Endodermal cell (in vitro differentiated cells): ENCODE results near the gene OR2J3. TPM values are rescaled to one million over a fixed set of nuclear protein-coding genes. Genes with fewer than 3 reads are reported as not detected.

Experiments
- DNase-seq: peaks from one replicate; pipeline ENCODE4 v3.0.0-alpha.2; 2017
- H3K27ac ChIP-seq: 2 replicates; pipeline ENCODE4 v1.5.1; 2013; ENCODE audit warnings: mild to moderate bottlenecking, low read depth, low read length, moderate library complexity
- H3K27me3 ChIP-seq: 2 replicates; pipeline ENCODE4 v1.6.1; 2013; ENCODE audit warnings: mild to moderate bottlenecking, low read length, moderate library complexity; ENCODE audit not compliant: insufficient read depth, control insufficient read depth, poor library complexity, severe bottlenecking
- H3K36me3 ChIP-seq: 2 replicates; pipeline ENCODE4 v1.7.0; 2013; ENCODE audit warnings: mild to moderate bottlenecking, low read length, moderate library complexity; ENCODE audit not compliant: control insufficient read depth, insufficient read depth
- H3K4me1 ChIP-seq: one replicate; pipeline ENCODE4 v1.7.0; 2013; ENCODE audit warnings: low read length; ENCODE audit not compliant: control insufficient read depth, insufficient read depth
- H3K4me3 ChIP-seq: 2 replicates; pipeline ENCODE4 v1.5.1; 2013; ENCODE audit warnings: mild to moderate bottlenecking, low read length, moderate library complexity
- H3K9ac ChIP-seq: 2 replicates; pipeline ENCODE4 v1.6.1; 2013; ENCODE audit warnings: mild to moderate bottlenecking, low read length, moderate library complexity; ENCODE audit not compliant: poor library complexity, severe bottlenecking; ENCODE audit errors: extremely low read depth
- H3K9me3 ChIP-seq: 2 replicates; pipeline ENCODE4 v1.6.1; 2013; ENCODE audit warnings: mild to moderate bottlenecking, low read length, moderate library complexity; ENCODE audit not compliant: control insufficient read depth
- H3K27ac Mint-ChIP-seq: 2 replicates; pipeline ENCODE4 v1.8.0; 2020; ENCODE audit warnings: mixed read lengths
- H3K27me3 Mint-ChIP-seq: 2 replicates; pipeline ENCODE4 v1.8.0; 2021; ENCODE audit warnings: mild to moderate bottlenecking, mixed read lengths; ENCODE audit not compliant: insufficient read depth
- H3K36me3 Mint-ChIP-seq: 2 replicates; pipeline ENCODE4 v1.8.0; 2020; ENCODE audit warnings: low read depth, mixed read lengths
- H3K4me1 Mint-ChIP-seq: 2 replicates; pipeline ENCODE4 v1.8.0; 2020; ENCODE audit warnings: mixed read lengths
- H3K4me3 Mint-ChIP-seq: 2 replicates; pipeline ENCODE4 v1.8.0; 2020; ENCODE audit warnings: mild to moderate bottlenecking, moderate library complexity, mixed read lengths
- H3K9me3 Mint-ChIP-seq: 2 replicates; pipeline ENCODE4 v1.8.0; 2020; ENCODE audit warnings: mild to moderate bottlenecking, mixed read lengths
- WGBS, 2 experiments: methylation state at CpG; one replicate each; pipeline versions ENCODE4 v1.1.5 to v1.1.7; 2013; ENCODE audit warnings: missing lambda C conversion rate in 2 of 2, mixed read lengths in 1 of 2; ENCODE audit not compliant: insufficient coverage in 1 of 2, insufficient read length in 1 of 2; 5-methylcytosine and 5-hydroxymethylcytosine counted together
- total RNA-seq, 2 donors: library from RNA; stranded (reverse); fragmentation: NEBNext Ultra II Directional in 1 of 2; extraction: Animal tissue kit (Norgen Biotek cat#: 25700) in 1 of 2; gene quantifications; 2 replicates in 1 of 2; 3 replicates in 1 of 2; pipeline ENCODE4 v1.2.1, GENCODE V29; 2021
- TF ChIP-seq, protein P1 (sequence below): fragments of 200-600 bp; sonication (generic); conservative IDR thresholded peaks from 2 replicates; pipeline ENCODE4 v1.5.0; 2021; ENCODE audit warnings: antibody characterized with exemption, mild to moderate bottlenecking

OR2J3 gene
- total RNA-seq, 2 donors from 2014 or later: not detected

DNA sequence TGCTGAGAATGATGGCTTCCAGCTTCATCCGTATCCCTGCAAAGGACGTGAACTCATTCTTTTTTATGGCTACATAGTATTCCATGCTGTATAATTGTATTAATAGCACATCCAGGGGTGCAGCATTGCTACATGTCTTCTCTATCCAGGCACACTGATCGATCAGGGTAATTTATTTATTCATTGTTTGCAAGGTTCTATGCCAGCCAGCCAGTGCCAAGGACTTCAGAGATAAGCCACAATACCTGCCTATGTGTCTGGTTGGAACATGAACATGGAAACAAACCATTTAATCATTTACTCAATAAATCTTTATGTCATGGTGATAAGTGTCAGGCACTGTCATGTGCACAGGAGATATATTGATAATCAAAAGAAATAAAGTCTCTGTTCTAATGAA lies 14.9 kb upstream of the OR2J3 start:
- Histone ChIP-seq H3K27ac (no peak overlapping the region), H3K36me3 (no peaks in the 10 kb centered on the region), H3K4me3 (no peak overlapping the region), H3K27me3 (no peaks in the 10 kb centered on the region), H3K9ac (no peak overlapping the region), H3K4me1 (no peaks in the 10 kb centered on the region), H3K9me3 (no peaks in the 10 kb centered on the region)
- TF ChIP-seq, protein P1, sequence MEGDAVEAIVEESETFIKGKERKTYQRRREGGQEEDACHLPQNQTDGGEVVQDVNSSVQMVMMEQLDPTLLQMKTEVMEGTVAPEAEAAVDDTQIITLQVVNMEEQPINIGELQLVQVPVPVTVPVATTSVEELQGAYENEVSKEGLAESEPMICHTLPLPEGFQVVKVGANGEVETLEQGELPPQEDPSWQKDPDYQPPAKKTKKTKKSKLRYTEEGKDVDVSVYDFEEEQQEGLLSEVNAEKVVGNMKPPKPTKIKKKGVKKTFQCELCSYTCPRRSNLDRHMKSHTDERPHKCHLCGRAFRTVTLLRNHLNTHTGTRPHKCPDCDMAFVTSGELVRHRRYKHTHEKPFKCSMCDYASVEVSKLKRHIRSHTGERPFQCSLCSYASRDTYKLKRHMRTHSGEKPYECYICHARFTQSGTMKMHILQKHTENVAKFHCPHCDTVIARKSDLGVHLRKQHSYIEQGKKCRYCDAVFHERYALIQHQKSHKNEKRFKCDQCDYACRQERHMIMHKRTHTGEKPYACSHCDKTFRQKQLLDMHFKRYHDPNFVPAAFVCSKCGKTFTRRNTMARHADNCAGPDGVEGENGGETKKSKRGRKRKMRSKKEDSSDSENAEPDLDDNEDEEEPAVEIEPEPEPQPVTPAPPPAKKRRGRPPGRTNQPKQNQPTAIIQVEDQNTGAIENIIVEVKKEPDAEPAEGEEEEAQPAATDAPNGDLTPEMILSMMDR: no peak
- Mint-ChIP-seq H3K4me3 (no peak overlapping the region), H3K36me3 (no peaks in the 10 kb centered on the region), H3K4me1 (no peaks in the 10 kb centered on the region), H3K27me3 (no peaks in the 10 kb centered on the region), H3K27ac (no peak overlapping the region), H3K9me3 (no peaks in the 10 kb centered on the region)
- 95 to 100% methylated on average over 1 to 3 of the region's 3 CpGs for WGBS, 2 experiments
- no peak for DNase-seq

GRCh38 chr6:29097803-29098202 lies 10.1 kb upstream of the OR2J3 start:
- H3K27me3 Mint-ChIP-seq: no peaks in the 10 kb centered on the region
- H3K4me1 Mint-ChIP-seq: no peaks in the 10 kb centered on the region
- DNase-seq: no peak
- no peak overlapping the region for H3K27ac Mint-ChIP-seq
- H3K9me3 Mint-ChIP-seq: no peaks in the 10 kb centered on the region
- Histone ChIP-seq H3K4me1 (no peaks in the 10 kb centered on the region), H3K27me3 (no peaks in the 10 kb centered on the region), H3K9me3 (no peaks in the 10 kb centered on the region), H3K4me3 (no peak overlapping the region), H3K27ac (no peak overlapping the region), H3K9ac (no peak overlapping the region), H3K36me3 (no peaks in the 10 kb centered on the region)
- no peaks in the 10 kb centered on the region for H3K36me3 Mint-ChIP-seq
- TF ChIP-seq, protein P1: no peak
- WGBS, 2 experiments: 100% methylated on average over 1 of the region's 1 CpG; no CpG with 5 or more reads in 1 of the 2 experiments
- no peak overlapping the region for H3K4me3 Mint-ChIP-seq

DNA sequence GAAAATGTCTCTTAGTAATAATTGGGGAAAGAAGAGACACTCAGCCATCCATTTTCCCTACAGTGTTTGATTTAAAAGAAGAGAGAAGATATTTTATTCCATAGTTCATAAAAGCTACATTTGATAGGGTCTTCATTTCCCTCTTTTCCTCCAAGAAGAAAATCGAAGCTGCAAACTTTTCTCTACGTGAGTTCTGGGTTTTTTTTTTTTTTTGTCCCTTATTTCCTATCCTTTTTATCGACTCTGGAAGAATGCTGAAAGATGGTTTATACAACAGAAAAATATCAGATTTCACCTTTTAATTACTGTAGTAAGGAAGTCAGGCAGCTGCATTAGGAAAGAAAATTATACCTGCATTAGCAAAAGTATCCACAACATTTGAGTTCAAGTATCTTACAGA lies 8.7 kb upstream of the OR2J3 start, which contains the start of gene OR2J1:
TSS of gene OR2J1 (plus strand) at position 301 of the 400 bp plus-strand sequence. CDS start 1,453 bp downstream, outside the sequence.
- Mint-ChIP-seq H3K27me3 (peaks cover 4% of the 10 kb centered on the region), H3K4me1 (no peaks in the 10 kb centered on the region), H3K4me3 (no peak within 1 kb of the TSS), H3K27ac (no peak within 1 kb of the TSS), H3K36me3 (no peaks in the 10 kb centered on the region), H3K9me3 (no peaks in the 10 kb centered on the region)
- no peak within 1 kb of the TSS for H3K4me3 ChIP-seq
- DNase-seq: no peak
- H3K9ac ChIP-seq: no peak within 1 kb of the TSS
- TF ChIP-seq, protein P1: no peak
- no peaks in the 10 kb centered on the region for H3K27me3 ChIP-seq
- no peak within 1 kb of the TSS for H3K27ac ChIP-seq
- 80% methylated on average over 3 of the region's 3 CpGs; no CpG with 5 or more reads in 1 of the 2 experiments for WGBS, 2 experiments
- H3K36me3 ChIP-seq: no peaks in the 10 kb centered on the region
- no peaks in the 10 kb centered on the region for H3K9me3 ChIP-seq
- H3K4me1 ChIP-seq: no peaks in the 10 kb centered on the region
